HepG2 (cell line): Measurements from ENCODE around the gene NXPH4. TPM values are rescaled to one million over a fixed set of nuclear protein-coding genes. Genes with fewer than 3 reads are reported as not detected.

Experiments used
- ATAC-seq: fragments of 200-7000 bp; cut with Tn5 transposase; 3 replicates; pipeline ENCODE4 v1.9.1; 2020; ENCODE audit warnings: mild to moderate bottlenecking, moderate library complexity
- BruUV-seq: library from RNA; stranded (reverse); fragments of 400-500 nt; replicated peaks from 2 replicates; lab custom pipeline; 2021; lab: Mats Ljungman, UMichigan
- CTCF ChIA-PET: fragments of 300-600 bp; formaldehyde crosslinking; extraction: SDS; loops from one replicate; lab custom pipeline; 2021; ENCODE audit warnings: low total read pairs, inconsistent platforms, low intra/inter-chr PET ratio; lab: Yijun Ruan, JAX
- POLR2A ChIA-PET: fragments of 350-600 bp; sonication (Branson Sonifier 250); formaldehyde crosslinking; loops from one replicate; lab custom pipeline; 2020; ENCODE audit warnings: antibody characterized with exemption, inconsistent platforms; lab: Yijun Ruan, JAX
- DNase-seq: peaks from one replicate; pipeline ENCODE4 v3.0.0-alpha.2; 2015; ENCODE audit warnings: low spot score
- FAIRE-seq: peaks from 3 replicates; lab custom pipeline; 2011; peaks lifted over from hg19 to GRCh38; lab: Jason Lieb, UNC
- H2AFZ ChIP-seq: one replicate; pipeline ENCODE4 v1.6.1; 2011; ENCODE audit warnings: low read length, inconsistent platforms
- H3K27ac ChIP-seq: fragments of 300-600 bp; 3 replicates; pipeline ENCODE4 v1.8.0; 2011; ENCODE audit warnings: mixed run types, mild to moderate bottlenecking, mixed read lengths, low read length, inconsistent platforms; ENCODE audit not compliant: insufficient read depth; ENCODE audit errors: extremely low read length
- H3K27me3 ChIP-seq, 2 experiments: fragments of 200-600 bp in 1 of 2; 2 replicates in 1 of 2; 3 replicates in 1 of 2; pipeline versions ENCODE4 v1.6.0 to v1.8.0; 2011; ENCODE audit warnings: low read length in 2 of 2, mild to moderate bottlenecking in 2 of 2, moderate library complexity in 2 of 2, inconsistent platforms in 1 of 2; ENCODE audit not compliant: insufficient read depth in 2 of 2, control insufficient read depth in 1 of 2
- H3K36me3 ChIP-seq, 2 experiments: fragments of 200-600 bp in 1 of 2; replicated peaks in 1 of 2; 2 replicates in 1 of 2; 3 replicates in 1 of 2; pipeline versions ENCODE4 v1.5.1 to v1.8.0; 2011; ENCODE audit warnings: low read length in 2 of 2, inconsistent platforms in 1 of 2; ENCODE audit not compliant: insufficient read depth in 2 of 2, control insufficient read depth in 1 of 2
- H3K4me1 ChIP-seq: 2 replicates; pipeline ENCODE4 v1.5.1; 2012; ENCODE audit warnings: low read length, inconsistent platforms; ENCODE audit not compliant: insufficient read depth
- H3K4me2 ChIP-seq: 2 replicates; pipeline ENCODE4 v1.6.0; 2011; ENCODE audit warnings: low read depth, low read length, inconsistent platforms
- H3K4me3 ChIP-seq, 3 experiments: fragments of 200-600 bp in 1 of 3; sonication (generic), shearing (Covaris generic) in 1 of 3; replicated peaks in 1 of 3; 2 replicates each; pipeline ENCODE4 v1.5.1; 2011 to 2016; ENCODE audit warnings: low read length in 3 of 3, inconsistent platforms in 2 of 3, low read depth in 2 of 3, mild to moderate bottlenecking in 2 of 3, control low read depth in 1 of 3, mixed read lengths in 1 of 3; ENCODE audit not compliant: insufficient read depth in 1 of 3
- H3K79me2 ChIP-seq: one replicate; pipeline ENCODE4 v1.6.1; 2011; ENCODE audit warnings: low read length, inconsistent platforms; ENCODE audit not compliant: insufficient read depth
- H3K9ac ChIP-seq: 2 replicates; pipeline ENCODE4 v1.6.0; 2011; ENCODE audit warnings: mild to moderate bottlenecking, low read depth, low read length, inconsistent platforms; ENCODE audit not compliant: insufficient read depth
- H3K9me3 ChIP-seq: 2 replicates; pipeline ENCODE4 v1.5.1; 2012; ENCODE audit warnings: mild to moderate bottlenecking, low read length
- H4K20me1 ChIP-seq: 2 replicates; pipeline ENCODE4 v1.6.0; 2011; ENCODE audit warnings: inconsistent platforms, mild to moderate bottlenecking, low read length, moderate library complexity; ENCODE audit not compliant: insufficient read depth
- EZH2 ChIP-seq: conservative IDR thresholded peaks from 2 replicates; pipeline ENCODE4 v1.6.1; 2012; ENCODE audit warnings: mild to moderate bottlenecking, low read depth, low read length, moderate library complexity
- FOSL1 ChIP-seq: sonication (generic); formaldehyde crosslinking; IDR thresholded peaks from 2 replicates; pipeline ENCODE4 v1.9.0; 2021; ENCODE audit warnings: missing genetic modification reagents, borderline replicate concordance
- GATAD2A ChIP-seq: IDR thresholded peaks from 2 replicates; pipeline ENCODE4 v1.6.1; 2016
- GTF3A ChIP-seq: sonication (generic); formaldehyde crosslinking; conservative IDR thresholded peaks from 2 replicates; pipeline ENCODE4 v1.4.0; 2020; ENCODE audit warnings: mild to moderate bottlenecking, missing genetic modification reagents
- MATR3 ChIP-seq: sonication (generic); formaldehyde crosslinking; IDR thresholded peaks from 2 replicates; pipeline ENCODE4 v1.4.0; 2020; ENCODE audit warnings: missing genetic modification reagents
- REPIN1 ChIP-seq: sonication (generic); formaldehyde crosslinking; IDR thresholded peaks from 2 replicates; pipeline ENCODE4 v1.8.0; 2022; ENCODE audit warnings: missing genetic modification reagents, low read depth, mild to moderate bottlenecking, borderline replicate concordance
- RFX3 ChIP-seq: IDR thresholded peaks from 2 replicates; pipeline ENCODE4 v1.6.1; 2016; ENCODE audit warnings: missing biosample characterization, missing genetic modification reagents
- RXRB ChIP-seq: IDR thresholded peaks from 2 replicates; pipeline ENCODE4 v1.6.1; 2016; ENCODE audit warnings: borderline replicate concordance, missing genetic modification reagents, missing compliant biosample characterization
- SYNCRIP ChIP-seq: fragments of 200-400 bp; formaldehyde crosslinking; IDR thresholded peaks from 2 replicates; pipeline ENCODE4 v1.6.1; 2018; ENCODE audit warnings: mild to moderate bottlenecking, low read depth, low read length; ENCODE audit not compliant: insufficient read depth
- ZFAT ChIP-seq: sonication (generic); formaldehyde crosslinking; conservative IDR thresholded peaks from 2 replicates; pipeline ENCODE4 v1.8.1; 2023; ENCODE audit warnings: missing genetic modification reagents, inconsistent platforms
- ZNF282 ChIP-seq: fragments of 450-650 bp; IDR thresholded peaks from 2 replicates; pipeline ENCODE4 v1.6.1; 2018; ENCODE audit not compliant: partially characterized antibody
- WGBS: methylation state at CpG from one replicate; pipeline ENCODE4 v1.1.6; 2017; ENCODE audit warnings: low lambda C conversion rate; 5-methylcytosine and 5-hydroxymethylcytosine counted together
- in situ Hi-C: cut with HindIII; loops from 2 replicates; pipeline ENCODE4 v1.10.0; 2017; ENCODE audit warnings: low pct_unique_long_range_greater_than_20kb; ENCODE audit not compliant: extremely low pct_ligation_motif_present
- intact Hi-C: fragments of 100-400 bp; cut with micrococcal nuclease; formaldehyde crosslinking; loops from one replicate; pipeline ENCODE4 v1.10.0; 2022; ENCODE audit not compliant: unreplicated experiment
- polyA plus RNA-seq, 8 experiments: library from polyadenylated mRNA; depleted of rRNA in 3 of 8; stranded (reverse) in 7 of 8; unstranded in 1 of 8; fragments of >200 nt; fragmentation: Illumina TruSeq in 4 of 8; extraction: Trizol in 4 of 8; gene quantifications; 2 replicates each; pipeline versions ENCODE4 v1.2.1 to v1.2.3, GENCODE V29; 2011 to 2016; ENCODE audit warnings: low read depth in 4 of 8, missing spikeins in 1 of 8, mixed read lengths in 1 of 8; ENCODE audit not compliant: insufficient read depth in 1 of 8
- total RNA-seq, 5 experiments: library from RNA; depleted of rRNA; stranded (reverse); fragments of >200 nt; fragmentation: Illumina TruSeq; extraction: Trizol; gene quantifications; 2 replicates each; pipeline ENCODE4 v1.2.3, GENCODE V29; 2016; ENCODE audit warnings: low read depth in 1 of 5
- TF ChIP-seq, protein P1 (sequence below): IDR thresholded peaks from 2 replicates; pipeline ENCODE4 v1.6.1; 2016; ENCODE audit warnings: missing genetic modification reagents, missing compliant biosample characterization
- TF ChIP-seq, protein P2 (sequence below): sonication (generic); formaldehyde crosslinking; IDR thresholded peaks from 2 replicates; pipeline ENCODE4 v1.4.0; 2020; ENCODE audit warnings: missing genetic modification reagents
- TF ChIP-seq, protein P3 (sequence below): IDR thresholded peaks from 2 replicates; pipeline ENCODE4 v1.6.1; 2016; ENCODE audit warnings: mild to moderate bottlenecking, missing biosample characterization, missing genetic modification reagents

NXPH4 gene
- total and polyA plus RNA-seq, 2 of the 13 experiments (the other 11 are each of a cell fraction or from before 2014, with no cell fraction given) = 0.13 TPM; not detected in 1

DNA sequence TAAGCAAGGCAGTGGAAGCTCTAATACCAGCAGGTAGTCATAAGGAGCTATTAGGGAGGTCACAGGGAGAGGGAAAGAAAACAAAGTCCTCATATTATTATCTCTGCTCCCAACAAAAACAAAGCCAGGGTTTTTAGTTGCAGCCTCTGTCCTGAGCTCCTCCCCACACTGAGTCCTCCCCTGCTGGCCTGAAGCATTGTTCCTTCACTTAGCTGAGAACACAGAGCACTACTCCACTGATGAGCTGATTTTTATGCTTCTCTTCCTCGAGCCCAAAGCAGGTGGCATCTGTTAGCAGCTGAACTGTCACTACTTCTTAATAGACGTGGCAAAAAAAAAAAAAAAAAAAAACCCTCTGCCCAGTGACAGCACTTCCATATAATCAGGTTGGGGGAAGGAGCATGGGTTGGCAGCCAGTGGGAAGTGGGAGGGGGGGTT is 44.9 kb downstream of the NXPH4 start:
- FAIRE-seq = no peak
- intact Hi-C loops = loop anchor here (5.0 kb wide), 1 partner anchor 191 kb away; no protein-coding TSS in a partner anchor

More for the DNA sequence above, 44.9 kb downstream of the NXPH4 start:
- H2AFZ ChIP-seq = no peak overlapping the region
- H3K4me3 ChIP-seq = no peak overlapping the region
- DNase-seq = no peak
- CTCF ChIA-PET = no interaction called here
- TF ChIP-seq, protein P1, sequence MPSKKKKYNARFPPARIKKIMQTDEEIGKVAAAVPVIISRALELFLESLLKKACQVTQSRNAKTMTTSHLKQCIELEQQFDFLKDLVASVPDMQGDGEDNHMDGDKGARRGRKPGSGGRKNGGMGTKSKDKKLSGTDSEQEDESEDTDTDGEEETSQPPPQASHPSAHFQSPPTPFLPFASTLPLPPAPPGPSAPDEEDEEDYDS = no peak
- TF ChIP-seq REPIN1 (CRISPR knock-in tag) (no peak), EZH2 (no peak), ZNF282 (no peak), RXRB (no peak), MATR3 (no peak), GATAD2A (no peak), GTF3A (CRISPR knock-in tag) (no peak), RFX3 (CRISPR knock-in tag) (no peak), FOSL1 (no peak), SYNCRIP (no peak), ZFAT (CRISPR knock-in tag) (no peak)
- TF ChIP-seq, protein P2, sequence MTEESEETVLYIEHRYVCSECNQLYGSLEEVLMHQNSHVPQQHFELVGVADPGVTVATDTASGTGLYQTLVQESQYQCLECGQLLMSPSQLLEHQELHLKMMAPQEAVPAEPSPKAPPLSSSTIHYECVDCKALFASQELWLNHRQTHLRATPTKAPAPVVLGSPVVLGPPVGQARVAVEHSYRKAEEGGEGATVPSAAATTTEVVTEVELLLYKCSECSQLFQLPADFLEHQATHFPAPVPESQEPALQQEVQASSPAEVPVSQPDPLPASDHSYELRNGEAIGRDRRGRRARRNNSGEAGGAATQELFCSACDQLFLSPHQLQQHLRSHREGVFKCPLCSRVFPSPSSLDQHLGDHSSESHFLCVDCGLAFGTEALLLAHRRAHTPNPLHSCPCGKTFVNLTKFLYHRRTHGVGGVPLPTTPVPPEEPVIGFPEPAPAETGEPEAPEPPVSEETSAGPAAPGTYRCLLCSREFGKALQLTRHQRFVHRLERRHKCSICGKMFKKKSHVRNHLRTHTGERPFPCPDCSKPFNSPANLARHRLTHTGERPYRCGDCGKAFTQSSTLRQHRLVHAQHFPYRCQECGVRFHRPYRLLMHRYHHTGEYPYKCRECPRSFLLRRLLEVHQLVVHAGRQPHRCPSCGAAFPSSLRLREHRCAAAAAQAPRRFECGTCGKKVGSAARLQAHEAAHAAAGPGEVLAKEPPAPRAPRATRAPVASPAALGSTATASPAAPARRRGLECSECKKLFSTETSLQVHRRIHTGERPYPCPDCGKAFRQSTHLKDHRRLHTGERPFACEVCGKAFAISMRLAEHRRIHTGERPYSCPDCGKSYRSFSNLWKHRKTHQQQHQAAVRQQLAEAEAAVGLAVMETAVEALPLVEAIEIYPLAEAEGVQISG = no peak
- TF ChIP-seq, protein P3, sequence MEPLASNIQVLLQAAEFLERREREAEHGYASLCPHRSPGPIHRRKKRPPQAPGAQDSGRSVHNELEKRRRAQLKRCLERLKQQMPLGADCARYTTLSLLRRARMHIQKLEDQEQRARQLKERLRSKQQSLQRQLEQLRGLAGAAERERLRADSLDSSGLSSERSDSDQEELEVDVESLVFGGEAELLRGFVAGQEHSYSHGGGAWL (CRISPR knock-in tag) = no peak
- TF ChIP-seq, all 625 proteins: peak for 0
- BruUV-seq = no TSS peak
- Histone ChIP-seq H3K9me3 (no peaks in the 10 kb centered on the region), H3K79me2 (no peaks in the 10 kb centered on the region), H4K20me1 (no peaks in the 10 kb centered on the region), H3K27me3 (no peaks in the 10 kb centered on the region), H3K36me3 (peaks cover 10 to 39% of the 10 kb centered on the region in 2 experiments), H3K4me1 (peaks cover 13% of the 10 kb centered on the region), H3K4me2 (no peak overlapping the region), H3K27ac (no peak overlapping the region), H3K9ac (no peak overlapping the region)
- WGBS = 85% methylated on average over 2 of the region's 2 CpGs
- POLR2A ChIA-PET = interaction anchor here (0.6 kb wide), 1 partner anchor 151 kb away, joined by 3 read pairs; no protein-coding TSS in a partner anchor
- no peak for ATAC-seq
- in situ Hi-C loops = loop anchor here (5.0 kb wide), 1 partner anchor 196 kb away; the partner anchor contains the start of genes GLI1 and INHBE
